ENCODE measurements around the gene SND1.

- TF ChIP-seq, protein P1, sequence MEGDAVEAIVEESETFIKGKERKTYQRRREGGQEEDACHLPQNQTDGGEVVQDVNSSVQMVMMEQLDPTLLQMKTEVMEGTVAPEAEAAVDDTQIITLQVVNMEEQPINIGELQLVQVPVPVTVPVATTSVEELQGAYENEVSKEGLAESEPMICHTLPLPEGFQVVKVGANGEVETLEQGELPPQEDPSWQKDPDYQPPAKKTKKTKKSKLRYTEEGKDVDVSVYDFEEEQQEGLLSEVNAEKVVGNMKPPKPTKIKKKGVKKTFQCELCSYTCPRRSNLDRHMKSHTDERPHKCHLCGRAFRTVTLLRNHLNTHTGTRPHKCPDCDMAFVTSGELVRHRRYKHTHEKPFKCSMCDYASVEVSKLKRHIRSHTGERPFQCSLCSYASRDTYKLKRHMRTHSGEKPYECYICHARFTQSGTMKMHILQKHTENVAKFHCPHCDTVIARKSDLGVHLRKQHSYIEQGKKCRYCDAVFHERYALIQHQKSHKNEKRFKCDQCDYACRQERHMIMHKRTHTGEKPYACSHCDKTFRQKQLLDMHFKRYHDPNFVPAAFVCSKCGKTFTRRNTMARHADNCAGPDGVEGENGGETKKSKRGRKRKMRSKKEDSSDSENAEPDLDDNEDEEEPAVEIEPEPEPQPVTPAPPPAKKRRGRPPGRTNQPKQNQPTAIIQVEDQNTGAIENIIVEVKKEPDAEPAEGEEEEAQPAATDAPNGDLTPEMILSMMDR (IDR thresholded peaks at IDR 0.05; ENCODE audit: extremely low read depth in 1 of 2, insufficient read depth in 1 of 2, low read depth in 1 of 2, low read length in 2 of 2): no peak
- TF ChIP-seq EZH2 (IDR thresholded peaks at IDR 0.05; ENCODE audit: borderline replicate concordance, low read depth, low read length, severe bottlenecking) (no peak), JUN (IDR thresholded peaks at IDR 0.05; ENCODE audit: borderline replicate concordance, insufficient read depth, insufficient read length, low read depth) (no peak), POLR2A (IDR thresholded peaks at IDR 0.05; ENCODE audit: low read depth, low read length) (no peak), MYC (IDR thresholded peaks at IDR 0.05; ENCODE audit: low read depth, low read length) (no peak), POLR2AphosphoS5 (IDR thresholded peaks at IDR 0.05; ENCODE audit: insufficient read depth, low read depth, low read length) (no peak), FOS (IDR thresholded peaks at IDR 0.05; ENCODE audit: borderline replicate concordance, insufficient read depth, low read length) (no peak), GATA2 (IDR thresholded peaks at IDR 0.05; ENCODE audit: insufficient read depth, insufficient read length, low read depth, low read length) (no peak)
- TF ChIP-seq, protein P2, sequence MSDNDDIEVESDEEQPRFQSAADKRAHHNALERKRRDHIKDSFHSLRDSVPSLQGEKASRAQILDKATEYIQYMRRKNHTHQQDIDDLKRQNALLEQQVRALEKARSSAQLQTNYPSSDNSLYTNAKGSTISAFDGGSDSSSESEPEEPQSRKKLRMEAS (IDR thresholded peaks at IDR 0.05; ENCODE audit: insufficient read depth, insufficient read length): no peak
Observed at GRCh38 chr7:127967281-127967680, 315.3 kb downstream of the SND1 start.

Measured in endothelial cell of umbilical vein (primary cell).